ENCODE data around the gene NOLC1. TPM values are rescaled to one million over a fixed set of nuclear protein-coding genes. Genes with fewer than 3 reads are reported as not detected.
A peak's percentile ranks its signal among the peaks of the same experiment; 100 is the strongest.

The NOLC1 gene
- total and polyA plus RNA-seq, 2 of the 4 experiments (the other 2 are of a cell fraction), result 43.2 to 55.3 TPM

- Histone ChIP-seq H2AFZ (replicated peaks; ENCODE audit: low read length, poor library complexity) (no peak overlapping the region), H3K9ac (ENCODE audit: low read depth, low read length) (no peak overlapping the region), H3K4me1 (ENCODE audit: control insufficient read depth, insufficient read depth, low read length) (no peaks in the 10 kb centered on the region; the same call in 1 of the 2 replicates), H4K91ac (ENCODE audit: insufficient read depth, low read depth, low read length) (no peak overlapping the region), H3K23ac (ENCODE audit: low read depth, low read length) (no peak overlapping the region), H4K5ac (ENCODE audit: low read depth, low read length) (no peak overlapping the region), H2AK5ac (ENCODE audit: low read depth, low read length) (no peak overlapping the region), H3K9me1 (ENCODE audit: insufficient read depth, low read length) (no peaks in the 10 kb centered on the region), H3K4me3 (ENCODE audit: insufficient read depth, low read depth, low read length) (no peak overlapping the region), H3K79me1 (ENCODE audit: low read depth in 1 of 2, low read length in 2 of 2) (peaks cover 19 to 35% of the 10 kb centered on the region in 2 experiments), H3K36me3 (ENCODE audit: control insufficient read depth, insufficient read depth, low read length) (peaks cover 59% of the 10 kb centered on the region), H4K20me1 (ENCODE audit: insufficient read depth, low read length) (peaks cover 30% of the 10 kb centered on the region), H2BK120ac (ENCODE audit: low read depth, low read length) (no peak overlapping the region), H3K4me2 (ENCODE audit: low read depth, low read length) (no peak overlapping the region), H2BK5ac (ENCODE audit: low read depth, low read length, poor library complexity, severe bottlenecking) (no peak overlapping the region), H3K27ac (ENCODE audit: insufficient read depth, low read length) (no peak overlapping the region), H3K4ac (ENCODE audit: low read depth, low read length) (no peak overlapping the region), H3K27me3 (ENCODE audit: control insufficient read depth, insufficient read depth, low read length) (no peaks in the 10 kb centered on the region), H2BK20ac (ENCODE audit: low read depth, low read length) (no peak overlapping the region), H2AK9ac (replicated peaks; ENCODE audit: low read depth, low read length, poor library complexity) (no peak overlapping the region), H3K18ac (ENCODE audit: low read depth, low read length) (no peak overlapping the region), H3K9me3 (ENCODE audit: control insufficient read depth, insufficient read depth, low read length) (no peaks in the 10 kb centered on the region), H4K8ac (ENCODE audit: low read depth in 2 of 2, low read length in 2 of 2) (no peak overlapping the region), H3K14ac (replicated peaks; ENCODE audit: low read depth, low read length) (no peak overlapping the region), H3K56ac (ENCODE audit: extremely low read depth, insufficient read depth, low read length) (no peak overlapping the region), H2BK15ac (ENCODE audit: low read depth, low read length) (no peak overlapping the region)
- WGBS, 2 experiments (ENCODE audit: extremely low coverage in 2 of 2, insufficient read length in 1 of 2), result 100% methylated on average over 1 of the region's 5 CpGs; no CpG with 5 or more reads in 1 of the 2 experiments
- peak; percentile 88 for ATAC-seq (ENCODE audit: low read depth)
- no TSS peak for BruUV-seq (replicated peaks)
- in situ Hi-C loops (cut with MboI; ENCODE audit: low sequenced_read_pairs) (no loop called here), intact Hi-C loops (cut with micrococcal nuclease) (no loop called here), dilution Hi-C loops (cut with HindIII; ENCODE audit: low sequenced_read_pairs, unreplicated experiment) (no loop called here)
- peak; percentile 66 for DNase-seq
- CTCF ChIA-PET, result interaction anchor here (1.0 to 1.8 kb wide), 2 partner anchors 10 to 27 kb away, joined by 3 to 8 read pairs; no protein-coding TSS in a partner anchor
- TF ChIP-seq MAFK (IDR thresholded peaks at IDR 0.05; ENCODE audit: low read depth, low read length) (peak; percentile 58), RCOR1 (IDR thresholded peaks at IDR 0.05; ENCODE audit: insufficient replicate concordance, low read length) (no peak)
- POLR2A ChIA-PET (ENCODE audit: unreplicated experiment), result no interaction called here
Measured at GRCh38 chr10:102159051-102159597, 6.9 kb downstream of the NOLC1 start.

Data from IMR-90 (cell line).